VCaP (cell line): Measurements from ENCODE around the gene CDC20.
A peak's percentile ranks its signal among the peaks of the same experiment; 100 is the strongest.

Experiments used
- H3K27ac ChIP-seq: fragments of 450-650 bp; 2 replicates; pipeline ENCODE4 v1.5.1; 2017
- CTCF ChIP-seq: fragments of 450-650 bp; conservative IDR thresholded peaks from 2 replicates; pipeline ENCODE4 v1.5.1; 2017; ENCODE audit warnings: mild to moderate bottlenecking, moderate library complexity

The CDC20 gene

GRCh38 chr1:43358746-43359693, at the start of gene CDC20:
CDC20 (plus strand) TSS chr1:43358981; CDS start chr1:43359216, 235 bp downstream.
- TF ChIP-seq CTCF: no peak
- H3K27ac ChIP-seq: peak within 1 kb of the TSS; percentile 87

GRCh38 chr1:43309405-43310025, 49.3 kb upstream of the CDC20 start:
- no peak overlapping the region for H3K27ac ChIP-seq
- no peak for TF ChIP-seq CTCF

DNA sequence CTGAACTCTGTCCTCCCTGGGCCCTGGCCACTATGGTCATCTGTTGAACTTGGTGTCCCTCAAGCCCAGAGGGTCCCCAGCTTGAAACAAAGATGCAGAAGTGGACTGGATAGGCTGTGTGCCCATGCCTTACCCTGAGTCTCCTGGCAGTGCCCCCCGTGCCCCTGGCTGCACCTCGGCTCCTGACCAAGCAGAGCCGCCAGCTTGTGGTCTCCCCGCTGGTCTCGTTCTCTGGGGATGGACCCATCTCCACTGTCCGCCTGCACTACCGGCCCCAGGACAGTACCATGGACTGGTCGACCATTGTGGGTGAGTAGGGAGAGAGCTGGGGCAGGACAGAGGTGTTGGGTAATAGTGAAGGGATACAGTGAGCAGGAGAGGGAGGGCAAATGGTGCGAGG, 47.3 kb upstream of the CDC20 start:
- TF ChIP-seq CTCF: no peak
- no peak overlapping the region for H3K27ac ChIP-seq

DNA sequence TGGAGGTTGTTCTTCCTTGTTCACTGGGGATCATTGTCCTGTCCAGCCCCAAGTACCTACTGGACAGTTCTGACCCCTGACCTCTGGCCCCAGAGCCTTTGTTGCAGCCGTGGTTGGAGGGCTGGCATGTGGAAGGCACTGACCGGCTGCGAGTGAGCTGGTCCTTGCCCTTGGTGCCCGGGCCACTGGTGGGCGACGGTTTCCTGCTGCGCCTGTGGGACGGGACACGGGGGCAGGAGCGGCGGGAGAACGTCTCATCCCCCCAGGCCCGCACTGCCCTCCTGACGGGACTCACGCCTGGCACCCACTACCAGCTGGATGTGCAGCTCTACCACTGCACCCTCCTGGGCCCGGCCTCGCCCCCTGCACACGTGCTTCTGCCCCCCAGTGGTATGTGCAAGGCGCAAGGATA, 46.6 kb upstream of the CDC20 start:
- no peak for TF ChIP-seq CTCF

DNA sequence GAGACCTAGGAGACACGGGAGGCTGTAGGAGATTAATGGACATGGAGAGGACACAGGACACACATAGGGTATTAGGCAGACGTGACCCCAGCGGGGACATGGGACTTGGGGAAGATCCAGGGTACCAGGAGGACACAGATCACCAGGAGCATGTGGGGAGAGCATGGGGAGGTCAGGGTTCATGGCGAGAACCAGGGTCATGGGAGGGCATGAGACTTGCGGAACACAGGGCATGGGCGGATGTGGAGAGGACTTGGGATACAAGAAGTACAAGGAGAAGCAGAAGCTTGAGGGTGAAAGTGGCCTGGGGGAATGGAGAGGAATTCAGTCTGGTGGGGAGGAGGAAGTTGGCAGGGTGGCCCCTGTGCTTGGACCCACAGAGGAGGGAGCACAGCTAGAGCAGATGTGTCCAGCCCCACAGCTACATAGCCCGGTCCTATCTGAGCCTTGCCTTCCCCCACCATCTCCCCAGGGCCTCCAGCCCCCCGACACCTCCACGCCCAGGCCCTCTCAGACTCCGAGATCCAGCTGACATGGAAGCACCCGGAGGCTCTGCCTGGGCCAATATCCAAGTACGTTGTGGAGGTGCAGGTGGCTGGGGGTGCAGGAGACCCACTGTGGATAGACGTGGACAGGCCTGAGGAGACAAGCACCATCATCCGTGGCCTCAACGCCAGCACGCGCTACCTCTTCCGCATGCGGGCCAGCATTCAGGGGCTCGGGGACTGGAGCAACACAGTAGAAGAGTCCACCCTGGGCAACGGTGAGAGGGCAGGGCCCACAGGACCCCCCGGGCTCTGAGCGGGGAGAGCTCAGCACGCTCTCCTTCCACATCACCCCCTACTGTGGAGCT, 45.9 kb upstream of the CDC20 start:
- H3K27ac ChIP-seq: no peak overlapping the region
- TF ChIP-seq CTCF: no peak

More for the DNA sequence above, 46.6 kb upstream of the CDC20 start:
- H3K27ac ChIP-seq: no peak overlapping the region

DNA sequence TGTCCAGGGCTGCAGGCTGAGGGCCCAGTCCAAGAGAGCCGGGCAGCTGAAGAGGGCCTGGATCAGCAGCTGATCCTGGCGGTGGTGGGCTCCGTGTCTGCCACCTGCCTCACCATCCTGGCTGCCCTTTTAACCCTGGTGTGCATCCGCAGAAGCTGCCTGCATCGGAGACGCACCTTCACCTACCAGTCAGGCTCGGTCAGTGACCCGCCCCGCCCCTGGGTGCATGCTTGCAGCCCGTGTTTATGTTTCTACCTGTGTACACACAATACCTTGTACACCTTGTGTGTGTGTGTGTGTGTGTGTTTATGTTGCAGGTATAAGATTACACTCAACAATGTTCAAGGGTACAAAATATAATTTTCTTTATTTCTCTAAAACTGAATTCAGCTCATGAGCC, 45.0 kb upstream of the CDC20 start:
- no peak for TF ChIP-seq CTCF
- no peak overlapping the region for H3K27ac ChIP-seq

DNA sequence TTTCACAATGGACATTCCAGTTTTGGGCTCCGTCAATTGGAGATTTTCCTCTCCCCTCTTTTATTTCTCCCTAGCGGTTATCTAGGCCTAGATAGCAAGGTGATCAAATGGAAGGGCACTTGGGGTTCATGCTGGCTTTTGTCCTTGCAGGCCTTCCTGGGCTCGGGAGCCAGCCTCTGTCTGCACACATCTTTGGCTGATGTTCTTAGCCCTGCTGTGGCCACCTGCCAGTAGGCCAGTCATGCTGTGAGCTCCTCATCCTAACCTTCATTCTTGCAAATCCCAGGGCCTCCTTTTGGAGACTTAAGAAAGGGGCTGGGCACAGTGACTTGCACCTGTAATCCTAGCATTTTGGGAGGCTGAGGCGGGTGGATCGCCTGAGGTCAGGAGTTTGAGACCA, 44.5 kb upstream of the CDC20 start:
- H3K27ac ChIP-seq: no peak overlapping the region
- no peak for TF ChIP-seq CTCF
